ENCODE results near the gene FBXL3.

Gene FBXL3

DNA sequence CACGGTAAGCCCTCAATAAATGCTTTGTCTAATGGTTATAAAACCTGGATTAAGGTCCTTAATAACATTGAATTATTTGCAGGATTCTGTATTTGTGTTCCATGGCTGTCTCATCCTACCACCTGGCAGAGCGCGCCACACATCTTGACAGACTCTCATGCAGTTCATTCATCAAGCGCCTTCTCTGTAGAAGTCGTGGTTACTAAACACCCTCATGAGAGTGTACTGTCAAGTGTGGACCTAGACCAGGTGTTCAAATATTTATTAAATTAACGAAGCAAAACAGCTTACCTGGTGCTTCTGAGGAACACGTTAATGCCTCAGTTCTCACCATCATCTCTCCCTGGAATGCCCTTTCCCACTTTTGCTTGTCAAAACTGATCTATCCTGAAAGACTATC is 13.1 kb upstream of the FBXL3 start:
- TF ChIP-seq, protein P1, sequence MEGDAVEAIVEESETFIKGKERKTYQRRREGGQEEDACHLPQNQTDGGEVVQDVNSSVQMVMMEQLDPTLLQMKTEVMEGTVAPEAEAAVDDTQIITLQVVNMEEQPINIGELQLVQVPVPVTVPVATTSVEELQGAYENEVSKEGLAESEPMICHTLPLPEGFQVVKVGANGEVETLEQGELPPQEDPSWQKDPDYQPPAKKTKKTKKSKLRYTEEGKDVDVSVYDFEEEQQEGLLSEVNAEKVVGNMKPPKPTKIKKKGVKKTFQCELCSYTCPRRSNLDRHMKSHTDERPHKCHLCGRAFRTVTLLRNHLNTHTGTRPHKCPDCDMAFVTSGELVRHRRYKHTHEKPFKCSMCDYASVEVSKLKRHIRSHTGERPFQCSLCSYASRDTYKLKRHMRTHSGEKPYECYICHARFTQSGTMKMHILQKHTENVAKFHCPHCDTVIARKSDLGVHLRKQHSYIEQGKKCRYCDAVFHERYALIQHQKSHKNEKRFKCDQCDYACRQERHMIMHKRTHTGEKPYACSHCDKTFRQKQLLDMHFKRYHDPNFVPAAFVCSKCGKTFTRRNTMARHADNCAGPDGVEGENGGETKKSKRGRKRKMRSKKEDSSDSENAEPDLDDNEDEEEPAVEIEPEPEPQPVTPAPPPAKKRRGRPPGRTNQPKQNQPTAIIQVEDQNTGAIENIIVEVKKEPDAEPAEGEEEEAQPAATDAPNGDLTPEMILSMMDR (IDR thresholded peaks at IDR 0.05; ENCODE audit: low read depth, low read length) = no peak

DNA sequence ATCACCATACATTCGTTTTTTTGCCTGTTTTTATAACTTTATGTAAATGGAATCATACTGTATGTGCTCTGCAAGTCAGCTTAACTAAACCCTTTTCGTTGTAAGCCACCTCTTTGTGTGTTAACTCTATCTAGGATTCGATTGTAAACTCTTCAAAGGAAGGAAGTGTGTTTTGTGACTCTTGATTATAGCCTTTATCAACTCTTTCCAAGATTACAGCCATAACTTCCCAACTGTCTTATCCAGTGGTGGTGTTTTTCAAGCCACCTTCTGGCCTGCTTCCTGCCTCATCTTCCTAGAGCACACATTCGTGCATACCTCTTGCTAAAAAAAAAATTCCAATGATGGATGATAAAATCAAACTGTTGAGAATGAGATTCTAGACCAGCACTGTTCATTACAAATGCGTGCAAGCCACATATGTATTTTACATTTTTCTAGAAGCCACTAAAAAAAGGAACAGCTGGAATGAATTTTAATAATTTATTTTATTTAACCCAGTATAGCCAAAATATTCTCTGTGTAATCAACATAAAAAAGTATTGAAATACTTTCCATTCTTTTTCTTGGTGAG is 12.0 kb upstream of the FBXL3 start:
- no peak overlapping the region for H3K4me3 ChIP-seq (ENCODE audit: low read depth, low read length)
- TF ChIP-seq, protein P1 (IDR thresholded peaks at IDR 0.05; ENCODE audit: low read depth, low read length) = no peak

More for the DNA sequence above, 13.1 kb upstream of the FBXL3 start:
- no peak overlapping the region for H3K4me3 ChIP-seq (ENCODE audit: low read depth, low read length)

- no peak overlapping the region for H3K4me3 ChIP-seq (ENCODE audit: low read depth, low read length)
- TF ChIP-seq, protein P1 (IDR thresholded peaks at IDR 0.05; ENCODE audit: low read depth, low read length) = no peak
These were observed 9.3 kb upstream of the FBXL3 start for GRCh38 chr13:77036279-77036678.

DNA sequence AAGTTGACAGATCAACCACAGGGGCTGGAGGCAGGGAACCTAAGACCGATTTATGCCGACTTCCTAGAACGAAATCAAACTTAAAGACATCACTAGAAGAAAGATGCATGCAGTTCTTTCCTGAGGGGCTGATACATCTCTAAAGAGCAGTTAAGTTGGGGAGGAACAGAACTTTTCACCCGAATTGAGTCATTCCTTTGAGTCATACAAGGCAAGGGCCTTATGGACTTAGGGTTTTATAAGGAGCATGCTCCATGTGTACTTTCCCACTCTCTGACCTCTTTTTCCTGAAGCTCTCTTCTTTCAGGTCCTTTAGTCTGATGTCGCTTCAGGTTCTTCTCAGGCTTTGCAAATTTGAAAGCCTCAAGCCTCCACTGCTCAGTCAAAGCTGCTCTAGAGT is 7.9 kb upstream of the FBXL3 start:
- TF ChIP-seq, protein P1 (IDR thresholded peaks at IDR 0.05; ENCODE audit: low read depth, low read length) = no peak
- H3K4me3 ChIP-seq (ENCODE audit: low read depth, low read length) = no peak overlapping the region

GRCh38 chr13:77033717-77034302 is 6.9 kb upstream of the FBXL3 start:
- no peak overlapping the region for H3K4me3 ChIP-seq (ENCODE audit: low read depth, low read length)
- TF ChIP-seq, protein P1 (IDR thresholded peaks at IDR 0.05; ENCODE audit: low read depth, low read length) = no peak

GRCh38 chr13:77031656-77032243 is 4.8 kb upstream of the FBXL3 start:
- TF ChIP-seq, protein P1 (IDR thresholded peaks at IDR 0.05; ENCODE audit: low read depth, low read length) = no peak
- no peak overlapping the region for H3K4me3 ChIP-seq (ENCODE audit: low read depth, low read length)

- no peak overlapping the region for H3K4me3 ChIP-seq (ENCODE audit: low read depth, low read length)
- TF ChIP-seq, protein P1 (IDR thresholded peaks at IDR 0.05; ENCODE audit: low read depth, low read length) = no peak
These were observed 2.5 kb upstream of the FBXL3 start for GRCh38 chr13:77029436-77029835.
